HG03442 (cell line): Measurements from ENCODE around the gene IQCB1.
"Not testable (repeated sequence)": the region's sequence is repeated elsewhere in the genome, so short reads cannot be mapped to it uniquely, and the experiment has no call there.

Experiments
- ATAC-seq: cut with Tn5 transposase; IDR thresholded peaks from one replicate; pipeline ENCODE4 v1.9.1; 2021; ENCODE audit warnings: mild to moderate bottlenecking, moderate library complexity; ENCODE audit not compliant: unreplicated experiment

Gene IQCB1

GRCh38 chr3:121817753-121818152 lies 17.1 kb downstream of the IQCB1 start:
- ATAC-seq, result no peak

GRCh38 chr3:121809249-121809648 lies 25.6 kb downstream of the IQCB1 start:
- peak; percentile 99 for ATAC-seq

- no peak for ATAC-seq
Observed at GRCh38 chr3:121803771-121804320, 31.0 kb downstream of the IQCB1 start.

- ATAC-seq, result no peak
Observed at GRCh38 chr3:121800906-121801305, 34.0 kb downstream of the IQCB1 start.

- ATAC-seq, result no peak
Observed at GRCh38 chr3:121796970-121797369, 37.9 kb downstream of the IQCB1 start.

GRCh38 chr3:121794264-121794983 lies 40.4 kb downstream of the IQCB1 start:
- ATAC-seq, result no peak

GRCh38 chr3:121793078-121793477 lies 41.8 kb downstream of the IQCB1 start:
- ATAC-seq, result peak; percentile 59

GRCh38 chr3:121786485-121786884 lies 48.4 kb downstream of the IQCB1 start:
- no peak for ATAC-seq

GRCh38 chr3:121782784-121783183 lies 52.1 kb downstream of the IQCB1 start:
- not testable (repeated sequence) for ATAC-seq

- ATAC-seq, result no peak
Observed at GRCh38 chr3:121781611-121782010, 53.2 kb downstream of the IQCB1 start.

- not testable (repeated sequence) for ATAC-seq
Observed at GRCh38 chr3:121775095-121775494, 59.8 kb downstream of the IQCB1 start.

GRCh38 chr3:121769246-121769645 lies 65.6 kb downstream of the IQCB1 start:
- ATAC-seq, result no peak

GRCh38 chr3:121768452-121768851 lies 66.4 kb downstream of the IQCB1 start:
- ATAC-seq, result no peak

GRCh38 chr3:121759541-121760202 lies 75.2 kb downstream of the IQCB1 start:
- ATAC-seq, result no peak

GRCh38 chr3:121758727-121759450 lies 76.0 kb downstream of the IQCB1 start:
- no peak for ATAC-seq

GRCh38 chr3:121757812-121758545 lies 76.9 kb downstream of the IQCB1 start:
- no peak for ATAC-seq

GRCh38 chr3:121757087-121757811 lies 77.6 kb downstream of the IQCB1 start:
- ATAC-seq, result no peak

GRCh38 chr3:121752772-121753171 lies 82.1 kb downstream of the IQCB1 start:
- ATAC-seq, result no peak

GRCh38 chr3:121752261-121752660 lies 82.6 kb downstream of the IQCB1 start:
- no peak for ATAC-seq

- ATAC-seq, result no peak
Observed at GRCh38 chr3:121750087-121750415, 84.8 kb downstream of the IQCB1 start.
